Measurements from ENCODE around the gene DND1.
"Not testable (repeated sequence)": the region's sequence is repeated elsewhere in the genome, so short reads cannot be mapped to it uniquely, and the experiment has no call there.

Gene DND1

GRCh38 chr5:140628711-140629110 lies 44.7 kb downstream of the DND1 start:
- DNase-seq = no peak

GRCh38 chr5:140627972-140628371 lies 45.4 kb downstream of the DND1 start:
- no peak for DNase-seq

DNA sequence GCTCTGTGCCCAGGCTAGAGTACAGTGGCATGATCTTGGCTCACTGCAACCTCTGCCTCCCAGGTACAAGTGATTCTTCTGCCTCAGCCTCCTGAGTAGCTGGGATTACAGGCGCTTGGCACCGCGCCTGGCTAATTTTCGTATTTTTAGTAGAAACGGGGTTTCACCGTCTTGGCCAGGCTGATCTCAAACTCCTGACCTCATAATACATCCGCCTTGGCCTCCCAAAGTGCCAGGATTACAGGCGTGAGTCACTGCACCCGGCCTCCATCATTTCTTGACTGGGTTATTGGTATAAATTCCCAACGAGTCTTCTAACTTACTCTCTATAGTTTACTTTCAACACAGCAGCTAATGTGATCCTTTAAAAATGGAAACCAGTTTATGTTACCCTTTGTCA lies 48.5 kb downstream of the DND1 start:
- DNase-seq = not testable (repeated sequence)

- DNase-seq = not testable (repeated sequence)
Measured at GRCh38 chr5:140623061-140623460, 50.3 kb downstream of the DND1 start.

DNA sequence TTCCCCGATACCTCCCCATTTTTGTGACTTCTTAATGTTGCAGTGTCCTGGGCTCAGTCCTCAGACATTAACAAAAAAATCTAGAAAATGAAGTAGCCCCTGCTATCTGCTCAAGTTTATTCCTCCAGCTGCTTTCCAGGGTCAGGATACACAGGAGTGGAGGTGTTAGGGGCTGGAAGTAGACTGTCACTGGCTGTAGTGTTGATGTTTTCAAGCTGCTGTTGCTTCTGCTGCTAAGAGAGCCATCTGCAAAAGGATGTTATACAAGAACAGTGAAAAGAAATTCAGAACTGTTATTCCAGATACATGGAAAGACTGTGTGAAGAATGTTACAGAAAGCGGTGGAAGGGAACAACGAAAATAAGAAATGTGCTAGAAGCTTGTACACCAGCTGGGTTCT lies 51.1 kb downstream of the DND1 start:
- no peak for DNase-seq
